H9 (cell line): ENCODE measurements around the gene XXYLT1. TPM values are rescaled to one million over a fixed set of nuclear protein-coding genes. Genes with fewer than 3 reads are reported as not detected.
A peak's percentile ranks its signal among the peaks of the same experiment; 100 is the strongest.

Experiments
- DNase-seq: peaks from one replicate; pipeline ENCODE4 v3.0.0-alpha.2; 2017
- H2AFZ ChIP-seq: one replicate; pipeline ENCODE4 v1.6.1; 2013; ENCODE audit warnings: mild to moderate bottlenecking, low read length, control low read depth, moderate library complexity
- H2AK5ac ChIP-seq: 2 replicates; pipeline ENCODE4 v1.6.1; 2013; ENCODE audit warnings: low read length, control low read depth, mixed read lengths; ENCODE audit not compliant: insufficient read length
- H2BK120ac ChIP-seq: one replicate; pipeline ENCODE4 v1.6.1; 2013; ENCODE audit warnings: low read depth, mild to moderate bottlenecking, low read length, control low read depth, inconsistent platforms; ENCODE audit not compliant: poor library complexity, severe bottlenecking
- H2BK12ac ChIP-seq: 2 replicates; pipeline ENCODE4 v1.6.1; 2013; ENCODE audit warnings: low read length, control low read depth, mixed read lengths, low read depth; ENCODE audit not compliant: insufficient read length
- H2BK15ac ChIP-seq: 2 replicates; pipeline ENCODE4 v1.6.1; 2013; ENCODE audit warnings: low read depth, low read length, control low read depth
- H2BK20ac ChIP-seq: one replicate; pipeline ENCODE4 v1.6.1; 2013; ENCODE audit warnings: low read depth, mild to moderate bottlenecking, low read length, control low read depth, inconsistent platforms; ENCODE audit not compliant: poor library complexity, severe bottlenecking
- H2BK5ac ChIP-seq: 2 replicates; pipeline ENCODE4 v1.6.1; 2013; ENCODE audit warnings: low read length, control low read depth, mixed read lengths; ENCODE audit not compliant: insufficient read length
- H3K14ac ChIP-seq: 2 replicates; pipeline ENCODE4 v1.6.1; 2013; ENCODE audit warnings: low read length, control low read depth; ENCODE audit not compliant: insufficient read depth
- H3K18ac ChIP-seq: 2 replicates; pipeline ENCODE4 v1.6.1; 2013; ENCODE audit warnings: low read depth, mild to moderate bottlenecking, mixed read lengths, low read length, control low read depth; ENCODE audit not compliant: insufficient read length
- H3K23ac ChIP-seq: 2 replicates; pipeline ENCODE4 v1.6.1; 2013; ENCODE audit warnings: low read length, control low read depth, mixed read lengths, low read depth; ENCODE audit not compliant: insufficient read length
- H3K23me2 ChIP-seq: 2 replicates; pipeline ENCODE4 v1.6.1; 2013; ENCODE audit warnings: low read depth, mild to moderate bottlenecking, mixed read lengths, low read length, control low read depth; ENCODE audit not compliant: insufficient read length, poor library complexity, severe bottlenecking
- H3K27ac ChIP-seq: 2 replicates; pipeline ENCODE4 v1.5.1; 2013; ENCODE audit warnings: low read length, control low read depth, mixed read lengths, low read depth; ENCODE audit not compliant: insufficient read length
- H3K27me3 ChIP-seq: 2 replicates; pipeline ENCODE4 v1.6.1; 2013; ENCODE audit warnings: low read length, control low read depth, inconsistent platforms; ENCODE audit not compliant: insufficient read depth
- H3K4ac ChIP-seq: 2 replicates; pipeline ENCODE4 v1.6.1; 2013; ENCODE audit warnings: low read depth, mild to moderate bottlenecking, control low read depth, inconsistent platforms, low read length, moderate library complexity
- H3K4me1 ChIP-seq: 2 replicates; pipeline ENCODE4 v1.6.1; 2013; ENCODE audit warnings: low read length, control low read depth, inconsistent platforms; ENCODE audit not compliant: insufficient read depth
- H3K4me2 ChIP-seq: 2 replicates; pipeline ENCODE4 v1.6.1; 2013; ENCODE audit warnings: low read length, control low read depth, mixed read lengths; ENCODE audit not compliant: insufficient read length, insufficient read depth
- H3K56ac ChIP-seq: 2 replicates; pipeline ENCODE4 v1.6.1; 2013; ENCODE audit warnings: low read depth, mild to moderate bottlenecking, mixed read lengths, low read length, control low read depth; ENCODE audit not compliant: insufficient read length
- H3K79me1 ChIP-seq: 2 replicates; pipeline ENCODE4 v1.6.1; 2013; ENCODE audit warnings: low read depth, mild to moderate bottlenecking, moderate library complexity, low read length, control low read depth, inconsistent platforms; ENCODE audit not compliant: insufficient read depth, poor library complexity, severe bottlenecking
- H3K79me2 ChIP-seq: 2 replicates; pipeline ENCODE4 v1.6.1; 2013; ENCODE audit warnings: low read length, control low read depth, inconsistent platforms; ENCODE audit not compliant: insufficient read depth
- H3K9ac ChIP-seq: 2 replicates; pipeline ENCODE4 v1.6.1; 2013; ENCODE audit warnings: low read length, control low read depth, mixed read lengths; ENCODE audit not compliant: insufficient read length; ENCODE audit errors: extremely low read depth
- H3K9me3 ChIP-seq: one replicate; pipeline ENCODE4 v1.6.1; 2013; ENCODE audit warnings: low read depth, low read length, inconsistent platforms; ENCODE audit not compliant: control insufficient read depth
- H3T11ph ChIP-seq: one replicate; pipeline ENCODE4 v1.6.1; 2013; ENCODE audit warnings: mild to moderate bottlenecking, low read length, control low read depth, inconsistent platforms
- H4K20me1 ChIP-seq: one replicate; pipeline ENCODE4 v1.6.1; 2013; ENCODE audit not compliant: control insufficient read depth, insufficient read length, insufficient read depth
- H4K5ac ChIP-seq: 2 replicates; pipeline ENCODE4 v1.6.1; 2013; ENCODE audit warnings: low read depth, mild to moderate bottlenecking, mixed read lengths, low read length, control low read depth; ENCODE audit not compliant: insufficient read length
- H4K8ac ChIP-seq: replicated peaks from 2 replicates; pipeline ENCODE4 v1.6.1; 2013; ENCODE audit warnings: low read length, control low read depth, mixed read lengths, low read depth; ENCODE audit not compliant: insufficient read length
- H4K91ac ChIP-seq: 2 replicates; pipeline ENCODE4 v1.6.1; 2013; ENCODE audit warnings: low read depth, mild to moderate bottlenecking, moderate library complexity, mixed read lengths, low read length, control low read depth; ENCODE audit not compliant: insufficient read length
- H3K27ac Mint-ChIP-seq, 3 experiments: 2 replicates in 2 of 3; 3 replicates in 1 of 3; pipeline ENCODE4 v1.8.0; 2020 to 2021; ENCODE audit warnings: mixed read lengths in 3 of 3, mild to moderate bottlenecking in 1 of 3, moderate library complexity in 1 of 3
- H3K27me3 Mint-ChIP-seq: 2 replicates; pipeline ENCODE4 v1.8.0; 2021; ENCODE audit warnings: low read depth, mild to moderate bottlenecking, moderate library complexity, mixed read lengths
- H3K36me3 Mint-ChIP-seq, 3 experiments: 2 replicates in 2 of 3; 3 replicates in 1 of 3; pipeline ENCODE4 v1.8.0; 2020 to 2021; ENCODE audit warnings: low read depth in 3 of 3, mixed read lengths in 3 of 3; ENCODE audit not compliant: insufficient read depth in 1 of 3
- H3K4me1 Mint-ChIP-seq, 2 experiments: 2 replicates each; pipeline ENCODE4 v1.8.0; 2020; ENCODE audit warnings: mixed read lengths in 2 of 2
- H3K4me3 Mint-ChIP-seq, 2 experiments: 2 replicates in 1 of 2; 3 replicates in 1 of 2; pipeline ENCODE4 v1.8.0; 2020 to 2021; ENCODE audit warnings: mild to moderate bottlenecking in 2 of 2, mixed read lengths in 2 of 2, moderate library complexity in 1 of 2
- H3K9me3 Mint-ChIP-seq, 2 experiments: 2 replicates in 1 of 2; 3 replicates in 1 of 2; pipeline ENCODE4 v1.8.0; 2020; ENCODE audit warnings: mild to moderate bottlenecking in 2 of 2, mixed read lengths in 2 of 2, moderate library complexity in 1 of 2
- CTCF ChIP-seq: fragments of 200-600 bp; sonication (generic); conservative IDR thresholded peaks from 3 replicates; pipeline ENCODE4 v1.8.0; 2021; ENCODE audit warnings: antibody characterized with exemption, mild to moderate bottlenecking
- WGBS: extraction: QIAGEN DNeasy Blood & Tissue Kit; methylation state at CpG from one replicate; pipeline ENCODE4 v1.1.7; 2013; ENCODE audit warnings: missing lambda C conversion rate, low lambda C conversion rate, mixed read lengths; ENCODE audit not compliant: insufficient read length; ENCODE audit errors: extremely low coverage; 5-methylcytosine and 5-hydroxymethylcytosine counted together
- total RNA-seq: library from RNA; stranded (reverse); gene quantifications from 2 replicates; pipeline ENCODE4 v1.2.1, GENCODE V29; 2021

The XXYLT1 gene
- total RNA-seq, 1 experiment from 2014 or later, result 22.7 TPM

GRCh38 chr3:195271410-195272243 lies 668 bp upstream of the XXYLT1 start:
- H3K9me3 Mint-ChIP-seq, result no peaks in the 10 kb centered on the region
- Histone ChIP-seq H4K5ac (no peak overlapping the region), H4K91ac (no peak overlapping the region), H2BK20ac (no peak overlapping the region), H2AK5ac (no peak overlapping the region), H3K4ac (no peak overlapping the region), H3K56ac (no peak overlapping the region), H3K18ac (peak overlapping the region; percentile 74), H3K23ac (no peak overlapping the region), H3K27me3 (no peaks in the 10 kb centered on the region), H2BK12ac (no peak overlapping the region), H3K23me2 (peaks cover 12% of the 10 kb centered on the region), H2AFZ (no peak overlapping the region), H3K9ac (peak overlapping the region; percentile 45), H2BK15ac (no peak overlapping the region), H3K4me2 (peak overlapping the region; percentile 37), H4K20me1 (no peaks in the 10 kb centered on the region), H2BK5ac (no peak overlapping the region), H3T11ph (no peak overlapping the region), H2BK120ac (no peak overlapping the region), H3K27ac (no peak overlapping the region), H3K9me3 (no peaks in the 10 kb centered on the region), H3K4me1 (peaks cover 3% of the 10 kb centered on the region; the same call in 1 of the 2 replicates), H3K14ac (peak overlapping the region; percentile 64; the same call in 1 of the 2 replicates), H3K79me1 (peaks cover 4% of the 10 kb centered on the region), H4K8ac (no peak overlapping the region), H3K79me2 (peaks cover 15% of the 10 kb centered on the region)
- TF ChIP-seq CTCF, result peak; percentile 94
- peaks cover 16 to 18% of the 10 kb centered on the region in 2 experiments for H3K4me1 Mint-ChIP-seq
- WGBS, result no CpG with 5 or more reads among the region's 30 CpGs
- peaks cover 9 to 23% (median 18%) of the 10 kb centered on the region in 3 experiments for H3K36me3 Mint-ChIP-seq
- peak; percentile 90 for DNase-seq
- peak overlapping the region in 2 of 3 experiments; percentile 83 to 86; a peak in 5 of 7 replicates for H3K27ac Mint-ChIP-seq
- peak overlapping the region; percentile 74 to 84 for H3K4me3 Mint-ChIP-seq
- no peaks in the 10 kb centered on the region; the same call in 1 of the 2 replicates for H3K27me3 Mint-ChIP-seq
